HG03432 (cell line): ENCODE measurements around the gene IGSF9B.

Experiments
- ATAC-seq: cut with Tn5 transposase; IDR thresholded peaks from one replicate; pipeline ENCODE4 v1.9.1; 2021; ENCODE audit warnings: mild to moderate bottlenecking, moderate library complexity; ENCODE audit not compliant: unreplicated experiment

Gene IGSF9B

DNA sequence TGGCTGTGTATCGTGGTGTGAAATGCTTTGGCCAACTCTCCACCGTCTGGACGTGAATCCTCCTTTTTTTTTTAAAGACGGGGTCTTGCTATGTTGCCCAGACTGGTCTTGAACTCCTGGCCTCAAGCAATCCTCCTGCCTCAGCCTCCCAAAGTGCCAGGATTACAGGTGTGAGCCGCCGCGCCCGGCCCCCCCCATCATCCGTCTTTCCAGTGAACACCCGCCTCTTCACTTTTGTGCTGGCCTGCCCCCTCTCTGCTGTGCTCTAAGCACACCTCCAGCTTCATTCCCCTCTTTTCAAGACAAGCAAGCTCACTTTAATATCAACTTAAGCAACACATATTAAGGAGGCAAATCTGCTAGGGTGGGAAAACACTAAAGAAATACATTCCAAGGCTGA, 35.3 kb downstream of the IGSF9B start:
- ATAC-seq, result no peak

DNA sequence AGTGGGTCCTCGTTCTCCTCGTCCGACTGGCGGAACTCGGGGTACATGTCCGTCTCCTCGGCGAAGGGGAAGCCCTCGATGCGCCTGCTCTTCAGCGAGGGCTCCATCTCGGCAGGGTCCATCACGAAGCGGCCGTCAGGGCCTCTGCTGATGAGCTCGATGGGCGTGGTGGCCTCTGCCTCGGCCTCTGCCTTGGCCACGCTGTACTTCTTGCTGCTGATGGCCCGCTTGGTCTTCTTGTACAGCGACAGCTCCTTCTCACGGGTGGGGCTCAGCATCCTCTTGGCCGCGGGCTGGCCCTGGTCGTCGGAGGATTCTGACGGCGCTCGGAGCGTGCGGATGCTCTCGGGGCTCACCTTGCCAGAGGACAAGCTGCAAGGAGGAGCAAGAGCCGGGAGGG, 35.7 kb downstream of the IGSF9B start:
- ATAC-seq, result no peak

DNA sequence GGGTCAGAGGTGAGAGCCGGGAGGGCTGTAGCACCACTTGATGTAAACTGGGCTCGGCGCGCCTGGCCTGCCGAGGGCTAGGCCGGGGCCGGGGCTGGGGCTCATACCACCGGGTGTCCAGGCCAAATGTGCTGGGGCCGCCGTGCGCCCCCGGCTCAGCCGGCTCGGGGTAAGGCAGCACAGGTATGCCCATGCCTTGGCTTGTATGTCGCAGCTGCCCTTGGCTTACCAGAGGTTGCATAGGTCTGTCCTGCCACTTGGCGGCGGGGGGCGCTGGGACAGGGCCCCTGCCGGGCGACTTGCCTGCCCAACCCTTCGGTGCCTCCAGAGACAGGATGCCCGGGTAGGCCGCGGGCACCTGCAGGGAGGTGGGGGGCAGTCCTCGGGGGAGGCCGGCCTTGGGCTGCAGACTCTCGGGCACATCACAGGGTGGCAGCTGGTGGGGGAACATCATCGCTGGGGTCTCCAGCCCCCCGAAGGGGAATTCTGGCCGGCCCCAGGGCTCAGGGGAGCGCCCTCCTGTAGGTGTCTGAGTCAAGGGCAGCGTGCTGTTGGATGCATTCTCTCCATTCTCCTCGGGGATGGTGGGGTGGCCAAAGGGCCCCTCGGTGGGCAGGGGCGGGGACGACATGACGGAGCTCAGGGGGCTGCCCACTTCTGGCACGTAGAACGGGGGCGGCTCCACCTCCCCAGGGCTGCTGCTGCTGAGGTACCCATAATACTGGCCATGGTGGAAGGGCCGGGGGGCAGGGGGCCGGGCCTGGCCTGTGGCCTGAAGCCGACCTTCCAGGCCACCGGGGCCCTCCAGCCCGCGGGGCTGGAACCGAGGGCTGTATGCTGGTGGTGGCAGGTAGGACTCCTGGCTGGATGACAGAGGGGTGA, 36.4 kb downstream of the IGSF9B start:
- no peak for ATAC-seq

DNA sequence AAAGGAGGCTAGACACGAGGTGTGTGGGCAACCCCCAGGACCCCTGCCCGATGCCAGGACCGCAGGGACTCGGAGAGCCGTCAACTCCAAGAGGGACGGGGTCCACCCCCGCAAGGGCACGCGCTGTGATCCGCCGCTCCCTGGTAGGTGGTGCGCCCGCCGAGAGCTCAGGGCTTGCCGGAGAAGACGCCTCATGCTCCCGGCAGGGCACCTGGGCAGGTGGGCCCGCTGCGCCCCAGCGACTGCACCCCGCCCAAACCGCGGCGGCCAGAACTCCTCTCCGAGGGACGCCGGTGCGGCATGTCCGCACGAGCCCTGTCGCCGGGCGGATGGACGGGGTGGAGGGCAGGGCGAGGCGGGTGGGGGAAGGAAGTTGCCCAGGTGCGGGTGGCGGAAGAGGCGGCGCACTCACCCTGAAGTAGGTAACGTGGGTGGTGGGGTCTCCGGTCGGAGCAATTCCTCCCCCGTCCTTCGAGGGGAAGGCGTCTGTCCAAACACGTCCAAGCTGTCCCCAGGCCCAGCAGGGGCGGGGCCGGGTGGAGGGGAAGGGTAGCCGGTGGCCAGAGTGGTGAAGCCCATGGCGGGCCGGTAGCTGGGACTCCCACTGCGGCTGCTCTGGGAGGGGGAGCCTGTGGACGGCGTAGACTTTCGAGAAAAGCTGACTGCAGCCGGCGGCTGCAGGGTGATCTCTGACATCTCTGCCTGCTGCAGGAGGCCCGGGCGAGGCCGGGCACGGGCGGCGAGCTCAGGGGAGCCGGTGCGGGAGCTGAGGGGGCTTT, 37.2 kb downstream of the IGSF9B start:
- ATAC-seq, result no peak

DNA sequence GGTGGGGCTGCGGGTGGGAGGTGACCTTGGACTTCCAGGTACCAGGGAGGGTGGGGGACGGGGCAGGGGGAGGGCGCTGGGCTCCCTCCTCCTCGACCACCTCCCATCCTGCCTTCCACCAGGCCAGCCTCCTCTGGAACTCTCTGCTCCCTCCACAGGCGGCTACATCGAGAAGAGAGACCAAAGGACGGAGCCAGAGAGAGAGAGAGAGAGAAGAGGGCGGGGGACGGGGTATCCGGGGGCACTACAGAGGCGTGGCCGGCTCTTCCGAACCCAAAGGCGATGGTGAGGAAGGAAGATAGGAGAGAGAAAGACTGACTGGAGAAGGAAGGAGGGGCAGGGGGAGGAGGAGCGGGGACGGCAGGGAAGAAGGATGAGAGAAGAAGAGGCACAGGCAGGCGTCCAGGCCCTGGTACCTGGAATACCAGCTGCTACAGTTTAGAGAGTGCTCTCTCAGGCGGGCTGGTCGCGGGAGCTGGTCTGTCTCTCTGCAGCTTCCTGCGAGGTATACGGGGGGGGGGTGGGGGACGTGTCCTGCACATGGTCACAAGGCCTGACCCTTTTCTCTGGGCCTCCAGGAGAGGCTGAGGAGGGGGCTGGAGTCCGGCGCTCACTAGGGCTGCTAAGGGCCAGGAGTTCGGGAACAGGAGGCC, 38.0 kb downstream of the IGSF9B start:
- no peak for ATAC-seq

DNA sequence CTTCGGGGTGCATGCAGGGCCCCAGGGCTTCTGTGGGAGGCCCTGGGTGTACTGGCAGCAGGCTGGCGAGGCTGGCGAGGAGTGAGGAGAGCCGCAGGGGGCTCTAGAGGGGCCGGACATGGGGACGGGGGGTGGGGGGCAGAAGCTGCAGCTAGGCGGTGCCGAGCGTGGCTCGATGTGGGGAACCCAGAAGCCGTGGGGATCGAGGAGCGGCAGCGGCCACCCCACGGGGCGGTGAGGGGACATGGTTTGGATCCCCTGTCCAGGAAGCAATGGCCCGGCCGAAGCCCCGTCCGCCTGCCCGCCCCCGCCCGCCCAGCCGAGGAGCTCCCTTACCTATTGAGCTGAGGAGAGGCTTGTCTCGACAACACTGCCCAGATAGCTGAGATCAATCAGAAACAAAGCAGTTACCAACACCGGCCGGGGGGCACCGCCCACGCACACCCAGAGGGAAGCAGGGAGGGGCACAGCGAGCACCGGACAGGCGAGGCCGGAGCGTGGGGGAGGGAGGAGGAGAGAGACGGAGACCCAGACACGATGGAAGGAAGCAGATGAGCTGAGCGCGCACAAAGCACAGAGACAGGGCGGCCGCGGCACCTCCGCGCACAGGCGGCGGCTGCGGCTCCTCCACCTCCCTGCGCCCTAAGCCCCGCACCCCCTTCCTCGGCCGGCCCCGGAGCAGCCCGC, 38.7 kb downstream of the IGSF9B start:
- ATAC-seq, result no peak

DNA sequence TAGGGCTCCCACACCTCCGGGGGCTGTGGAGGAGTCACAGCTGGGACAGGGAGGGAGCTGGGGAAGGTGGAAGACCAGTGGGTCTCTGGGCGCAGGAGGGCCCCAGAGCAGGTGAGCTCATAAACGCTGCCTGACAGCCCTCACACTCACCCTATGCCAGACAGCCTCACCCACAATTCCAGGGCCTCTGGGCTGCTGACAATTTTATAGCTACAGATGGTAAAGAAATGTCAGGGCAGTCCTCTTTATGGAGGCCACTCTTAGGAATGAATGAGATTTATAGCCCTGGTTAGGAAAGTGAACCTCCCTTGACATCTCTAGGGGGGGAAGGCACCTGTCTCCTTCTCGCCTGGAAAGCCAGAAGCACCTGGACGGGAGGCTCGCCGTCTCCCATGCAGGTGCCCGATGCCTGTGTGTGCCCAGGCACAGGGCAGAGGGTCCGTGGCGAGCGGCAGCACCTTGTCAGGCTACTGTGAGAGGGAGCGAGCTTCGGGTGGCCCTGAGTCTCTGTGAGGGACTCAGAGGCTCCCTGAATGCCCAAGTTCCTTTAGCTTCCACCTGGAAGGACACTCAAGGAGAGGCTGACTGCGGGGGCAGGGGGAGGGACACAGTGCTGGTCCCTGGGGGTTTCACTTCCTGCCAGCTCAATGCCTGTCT, 39.9 kb downstream of the IGSF9B start:
- no peak for ATAC-seq

DNA sequence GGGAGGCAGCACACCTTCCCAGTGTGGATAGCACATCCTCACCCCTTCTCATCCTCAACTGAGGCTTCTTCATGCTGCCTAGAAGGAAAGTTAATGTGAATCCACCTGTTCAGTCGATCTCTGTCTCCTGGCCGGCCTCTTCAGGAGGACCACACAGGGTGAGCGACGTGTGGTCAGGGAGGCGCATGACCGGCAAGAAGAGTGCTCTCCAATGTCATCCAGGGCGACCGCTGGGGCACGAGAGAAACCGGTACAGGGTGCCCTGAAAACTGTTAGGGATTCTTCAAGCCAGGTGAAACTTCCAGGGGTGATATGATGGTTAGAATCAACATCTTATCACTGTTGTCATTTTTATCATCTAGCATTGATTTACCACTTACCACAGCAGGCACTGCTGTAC, 43.0 kb downstream of the IGSF9B start:
- ATAC-seq, result no peak

DNA sequence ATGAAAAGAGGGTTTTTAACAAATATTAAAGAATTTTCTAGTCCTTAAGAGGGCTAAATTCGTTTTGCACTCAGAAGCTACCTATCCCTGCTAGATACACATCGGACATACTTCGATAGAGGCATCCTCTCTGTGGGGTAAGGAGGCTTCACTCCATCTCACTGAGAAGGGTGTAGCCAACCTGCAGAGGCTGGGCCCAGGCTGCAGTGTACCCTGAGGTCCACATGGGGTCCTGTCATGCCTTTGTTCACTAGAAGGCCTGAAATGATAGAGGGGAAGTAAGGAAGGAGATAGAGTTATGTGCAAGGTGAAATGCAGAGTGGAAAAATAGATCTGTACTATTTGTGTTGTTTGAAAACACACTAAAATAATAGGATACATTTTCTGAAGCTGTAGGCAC, 45.6 kb downstream of the IGSF9B start:
- ATAC-seq, result no peak

DNA sequence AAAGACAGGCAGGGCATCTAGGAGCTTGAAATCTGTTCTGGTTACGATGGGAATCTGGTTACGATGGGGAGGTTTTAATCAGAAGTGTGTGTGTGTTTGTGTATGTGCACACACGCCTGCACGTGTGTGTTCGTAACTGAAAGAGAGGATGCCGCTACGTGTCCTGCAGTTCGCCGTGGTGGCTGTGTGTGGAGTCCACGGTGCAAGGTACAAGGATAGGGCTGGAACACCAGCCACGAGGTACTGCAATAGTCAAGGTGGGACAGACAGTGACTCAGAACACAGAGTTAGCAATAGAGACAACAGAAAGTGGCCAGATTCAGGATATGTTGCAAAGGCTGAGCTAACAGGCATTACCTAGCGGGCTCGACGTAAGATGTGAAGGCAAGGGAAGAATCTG, 46.7 kb downstream of the IGSF9B start:
- no peak for ATAC-seq

DNA sequence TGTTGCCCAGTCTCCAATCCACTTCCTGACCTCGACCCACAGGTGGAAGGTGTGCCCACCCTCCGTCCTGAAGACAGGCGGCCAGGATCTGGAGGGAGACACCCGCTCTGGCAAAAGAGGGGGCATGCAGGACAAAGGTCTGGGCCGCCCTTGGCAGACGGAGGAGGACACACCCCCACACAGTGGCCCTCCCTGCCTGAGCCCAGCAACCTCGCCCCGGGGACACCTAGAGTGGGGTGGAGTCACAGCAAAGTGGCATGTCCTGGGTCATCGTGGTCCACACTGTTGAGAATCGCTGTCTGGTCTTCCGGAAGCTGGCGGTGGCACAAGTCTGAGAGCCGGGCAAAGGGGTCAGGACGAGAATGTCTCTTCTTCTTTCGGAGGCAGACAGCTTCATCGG, 47.9 kb downstream of the IGSF9B start:
- no peak for ATAC-seq

DNA sequence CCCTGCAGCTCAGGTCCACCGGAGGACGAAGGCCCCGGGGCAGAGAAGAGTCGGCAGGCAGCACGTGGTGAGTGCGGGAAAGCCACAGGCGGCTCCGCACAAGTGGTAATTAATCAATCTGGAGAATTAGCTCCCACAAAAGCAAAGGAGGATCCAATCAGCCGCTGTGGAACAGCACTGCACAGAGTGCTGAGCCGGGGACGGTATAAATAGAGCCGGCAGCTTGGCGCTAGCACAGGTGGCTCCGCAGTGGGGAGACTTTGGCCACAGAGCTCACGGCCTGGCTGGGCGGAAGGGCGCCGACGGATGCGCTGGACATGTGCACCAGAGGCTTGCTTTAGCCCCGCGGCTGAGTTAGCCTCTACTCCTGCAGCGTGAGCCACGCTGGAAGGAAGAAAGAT, 48.9 kb downstream of the IGSF9B start:
- no peak for ATAC-seq

DNA sequence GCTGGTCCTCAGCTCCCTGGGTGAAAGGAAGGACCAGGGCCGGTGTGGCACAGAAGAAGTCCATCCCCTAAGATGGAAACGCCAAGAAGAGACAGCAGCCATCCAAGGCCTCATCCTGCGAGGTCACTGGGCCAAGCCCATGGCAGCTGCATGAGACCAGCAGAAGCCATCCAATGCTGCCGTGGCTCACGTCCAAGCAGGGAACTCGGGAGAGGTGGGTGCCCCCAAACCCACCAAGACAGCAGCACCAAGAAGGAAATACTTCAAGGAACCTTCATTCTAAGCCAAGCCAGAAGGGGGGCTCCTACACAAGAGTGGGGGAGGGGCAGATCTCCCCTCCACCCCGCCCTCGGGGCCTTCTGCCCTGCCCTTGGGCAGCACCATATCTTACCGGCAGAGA, 49.6 kb downstream of the IGSF9B start:
- ATAC-seq, result no peak

DNA sequence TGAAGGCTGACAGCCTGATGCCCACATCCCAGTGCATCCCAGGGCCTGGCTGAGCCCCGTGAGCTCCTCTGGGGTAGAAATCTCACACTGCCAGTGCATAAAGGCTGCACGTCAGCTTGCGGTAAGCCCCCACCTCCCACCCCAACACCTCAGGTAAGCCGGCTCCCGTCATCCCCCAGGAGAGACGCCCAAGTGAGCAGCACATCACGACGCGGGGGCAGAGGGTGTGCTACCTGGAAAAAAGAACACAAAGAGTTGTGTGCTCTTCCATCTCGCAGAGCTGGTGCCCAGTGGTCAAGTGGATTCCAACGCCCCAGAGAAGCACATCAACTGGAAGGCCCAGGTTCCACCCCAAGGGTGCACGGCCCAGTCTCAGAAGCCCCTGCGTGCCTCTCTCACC, 50.0 kb downstream of the IGSF9B start:
- no peak for ATAC-seq

DNA sequence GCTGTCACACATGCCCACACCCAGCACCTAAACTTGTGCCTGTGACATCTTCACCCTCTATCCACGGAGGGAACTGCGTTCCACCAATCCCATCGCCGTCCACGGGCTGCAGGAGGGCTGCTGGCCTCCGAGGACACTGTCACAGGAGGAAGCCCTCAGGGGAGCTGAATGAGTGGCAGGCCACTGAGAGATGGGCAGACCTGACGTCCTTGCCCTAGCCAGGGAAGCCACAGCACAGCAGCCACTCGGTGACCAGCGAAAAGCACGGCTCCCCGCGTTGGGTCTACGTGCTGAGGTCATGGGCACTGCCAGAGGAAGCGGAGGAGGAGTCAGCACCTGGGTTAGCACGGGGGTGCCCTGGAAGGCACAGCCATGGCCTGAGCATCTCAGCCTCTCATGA, 50.5 kb downstream of the IGSF9B start:
- no peak for ATAC-seq

DNA sequence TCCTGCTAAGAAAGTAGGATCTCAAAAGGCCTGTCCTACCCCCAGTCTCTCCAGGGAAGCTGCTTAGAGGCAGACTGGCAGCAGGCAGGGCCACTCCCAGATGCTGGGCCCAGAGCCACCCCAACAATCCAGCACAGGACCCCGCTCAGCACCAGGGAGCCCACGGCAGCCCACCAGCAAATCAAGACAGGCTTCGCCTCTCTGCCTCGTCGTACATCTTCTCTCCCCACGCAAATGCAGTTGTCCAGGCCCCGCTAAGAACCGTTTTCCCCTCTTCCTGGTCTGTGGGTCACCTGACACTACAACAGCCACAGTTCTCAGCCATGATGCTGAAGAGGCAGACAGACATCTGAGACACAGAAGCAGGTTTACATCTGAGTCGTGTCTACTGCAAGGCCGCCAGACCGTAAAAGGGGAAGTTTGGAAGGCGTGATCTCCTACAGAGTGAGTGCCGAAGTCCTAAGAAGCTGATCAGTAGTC, 51.1 kb downstream of the IGSF9B start:
- ATAC-seq, result peak; percentile 70

DNA sequence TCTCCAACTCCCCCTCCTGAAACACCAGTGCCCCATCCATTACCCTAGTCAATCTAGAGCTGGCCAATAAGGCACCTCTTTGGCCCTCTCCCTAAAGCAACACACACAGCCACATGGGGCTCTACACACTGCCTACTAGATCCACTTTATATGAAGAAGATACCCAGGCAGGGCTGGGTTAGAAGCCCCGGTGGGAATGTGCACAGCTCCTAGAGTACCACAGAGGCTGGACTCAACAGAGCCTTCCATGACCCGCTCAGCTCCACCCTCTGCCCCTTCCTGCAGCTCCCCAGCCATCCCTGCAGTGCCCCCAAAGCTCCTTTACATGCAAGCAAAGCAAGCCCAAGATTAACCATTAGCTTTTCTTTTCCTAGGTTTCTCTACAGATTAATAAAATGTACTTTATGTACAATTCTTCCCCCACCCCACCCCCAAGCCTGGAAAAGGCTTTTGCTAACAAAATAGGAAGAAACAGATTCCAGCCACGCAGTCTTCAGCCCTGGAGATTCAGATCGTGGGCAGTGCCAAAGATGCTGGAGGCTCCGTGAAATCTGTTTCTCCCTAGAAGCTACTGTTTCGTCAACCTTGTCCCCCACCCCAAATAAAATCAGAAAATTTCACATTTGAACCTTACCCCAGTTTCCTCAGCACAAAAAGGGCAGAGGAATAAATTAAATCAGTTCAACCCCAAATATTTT, 51.8 kb downstream of the IGSF9B start:
- no peak for ATAC-seq

DNA sequence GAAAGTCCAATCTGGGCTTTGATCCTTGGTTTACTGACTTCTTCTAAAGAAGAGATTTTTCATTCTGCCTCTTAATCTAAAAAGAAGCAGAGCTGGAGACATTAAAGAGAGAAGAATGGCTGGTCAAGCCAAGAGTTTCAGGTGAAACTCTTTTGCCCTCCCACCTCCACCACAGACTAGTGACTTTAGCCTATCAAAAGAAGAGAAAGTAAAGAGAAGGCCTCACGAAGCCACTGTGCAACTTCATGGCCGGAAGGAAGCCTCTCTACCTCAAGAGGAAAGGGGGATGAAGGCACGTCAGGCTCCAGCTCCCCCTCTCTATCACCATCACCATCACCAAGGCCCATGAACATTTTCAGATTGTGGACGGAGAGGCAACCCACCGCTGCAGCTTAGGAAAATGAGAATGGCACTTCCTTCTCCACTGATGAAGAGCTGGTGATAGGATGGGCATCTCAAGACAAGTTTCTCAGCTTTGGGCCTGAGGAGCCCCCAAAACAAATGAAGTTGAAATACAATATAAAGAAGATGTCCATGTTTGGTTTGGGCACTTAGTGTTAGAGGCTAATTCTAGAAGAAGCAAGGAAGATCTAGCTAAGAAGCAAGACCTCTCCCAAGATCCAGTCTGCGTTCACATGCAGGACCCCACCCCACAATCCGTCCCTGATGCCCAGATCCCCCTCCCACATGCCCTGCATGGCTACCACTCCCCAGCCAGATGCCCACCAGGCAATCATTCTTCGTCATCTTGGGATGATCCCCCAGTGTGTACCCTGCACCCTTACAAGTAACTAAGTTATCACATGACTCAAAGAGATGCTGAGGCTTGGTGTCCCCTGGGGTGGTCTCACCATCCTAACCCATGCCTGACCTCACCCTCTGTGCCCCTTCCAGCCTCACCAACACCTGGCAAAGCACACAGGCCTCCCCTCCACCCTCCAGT, 52.6 kb downstream of the IGSF9B start:
- no peak for ATAC-seq

DNA sequence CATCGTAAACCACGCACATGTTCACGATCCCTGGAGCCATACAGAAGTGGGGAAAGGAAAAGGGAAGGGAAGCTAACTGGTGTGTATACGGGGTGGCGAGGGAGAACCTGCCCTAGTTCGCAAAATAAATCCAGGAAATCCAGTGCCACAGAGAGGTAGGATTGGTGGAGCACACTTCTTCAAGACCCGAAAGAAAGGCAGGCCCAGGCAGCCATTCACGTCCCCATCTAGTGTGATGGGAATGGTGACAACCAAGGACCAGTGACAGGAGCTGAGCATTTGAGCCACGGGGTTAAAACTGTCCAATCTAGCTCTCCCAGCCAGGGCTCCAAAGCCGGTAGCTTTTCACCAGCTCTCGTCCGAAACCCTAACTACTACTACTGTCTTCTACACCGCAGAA, 53.7 kb downstream of the IGSF9B start:
- ATAC-seq, result no peak
